ENCODE results near the gene KDM5D.

DNA sequence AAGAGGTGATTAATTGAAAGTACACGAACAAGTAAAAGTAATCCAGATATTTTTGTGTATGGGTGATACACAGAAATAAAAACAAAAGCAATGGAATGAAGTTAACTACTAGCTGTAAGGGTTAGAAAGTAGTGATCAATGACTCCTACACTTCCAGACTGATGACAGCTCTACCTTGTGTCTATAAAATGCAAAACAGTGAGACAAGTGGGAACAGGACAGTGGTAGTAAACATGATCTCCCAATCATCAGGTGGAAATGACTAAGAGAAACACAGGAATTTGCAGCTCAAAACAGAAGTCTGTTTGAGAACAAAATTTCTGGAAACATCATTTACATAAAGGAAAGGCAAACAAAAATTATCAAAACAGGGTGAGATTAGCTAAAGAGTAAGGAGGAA is 10.1 kb downstream of the KDM5D start:
- TF ChIP-seq, protein P1, sequence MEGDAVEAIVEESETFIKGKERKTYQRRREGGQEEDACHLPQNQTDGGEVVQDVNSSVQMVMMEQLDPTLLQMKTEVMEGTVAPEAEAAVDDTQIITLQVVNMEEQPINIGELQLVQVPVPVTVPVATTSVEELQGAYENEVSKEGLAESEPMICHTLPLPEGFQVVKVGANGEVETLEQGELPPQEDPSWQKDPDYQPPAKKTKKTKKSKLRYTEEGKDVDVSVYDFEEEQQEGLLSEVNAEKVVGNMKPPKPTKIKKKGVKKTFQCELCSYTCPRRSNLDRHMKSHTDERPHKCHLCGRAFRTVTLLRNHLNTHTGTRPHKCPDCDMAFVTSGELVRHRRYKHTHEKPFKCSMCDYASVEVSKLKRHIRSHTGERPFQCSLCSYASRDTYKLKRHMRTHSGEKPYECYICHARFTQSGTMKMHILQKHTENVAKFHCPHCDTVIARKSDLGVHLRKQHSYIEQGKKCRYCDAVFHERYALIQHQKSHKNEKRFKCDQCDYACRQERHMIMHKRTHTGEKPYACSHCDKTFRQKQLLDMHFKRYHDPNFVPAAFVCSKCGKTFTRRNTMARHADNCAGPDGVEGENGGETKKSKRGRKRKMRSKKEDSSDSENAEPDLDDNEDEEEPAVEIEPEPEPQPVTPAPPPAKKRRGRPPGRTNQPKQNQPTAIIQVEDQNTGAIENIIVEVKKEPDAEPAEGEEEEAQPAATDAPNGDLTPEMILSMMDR (IDR thresholded peaks at IDR 0.05; ENCODE audit: low read length), result no peak
- TF ChIP-seq EZH2 (optimal IDR thresholded peaks at IDR 0.05; ENCODE audit: low read depth, low read length), result no peak
- TF ChIP-seq EZH2phosphoT487 (IDR thresholded peaks at IDR 0.05; ENCODE audit: low read length), result no peak
